HG03108 (cell line): Measurements from ENCODE around the gene ATP1A1.

Source experiments
- ATAC-seq: cut with Tn5 transposase; IDR thresholded peaks from one replicate; pipeline ENCODE4 v1.9.1; 2021; ENCODE audit warnings: moderate library complexity; ENCODE audit not compliant: unreplicated experiment

ATP1A1 gene

DNA sequence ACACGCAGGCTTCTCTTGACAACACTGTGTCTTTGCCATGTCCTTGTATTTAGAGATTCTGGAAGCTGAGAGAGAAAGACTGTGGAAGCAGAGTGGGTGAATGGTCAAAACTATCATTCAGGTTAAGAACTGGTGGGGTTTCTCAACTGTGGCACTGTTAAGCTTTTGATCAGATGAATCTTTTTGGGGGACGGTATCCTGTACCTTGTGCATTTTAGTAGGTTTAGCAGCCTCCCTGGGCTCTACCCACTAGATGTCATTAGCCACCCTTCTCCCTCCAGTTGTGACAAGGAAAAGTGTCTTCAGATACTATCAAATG is 39.4 kb downstream of the ATP1A1 start:
- no peak for ATAC-seq

DNA sequence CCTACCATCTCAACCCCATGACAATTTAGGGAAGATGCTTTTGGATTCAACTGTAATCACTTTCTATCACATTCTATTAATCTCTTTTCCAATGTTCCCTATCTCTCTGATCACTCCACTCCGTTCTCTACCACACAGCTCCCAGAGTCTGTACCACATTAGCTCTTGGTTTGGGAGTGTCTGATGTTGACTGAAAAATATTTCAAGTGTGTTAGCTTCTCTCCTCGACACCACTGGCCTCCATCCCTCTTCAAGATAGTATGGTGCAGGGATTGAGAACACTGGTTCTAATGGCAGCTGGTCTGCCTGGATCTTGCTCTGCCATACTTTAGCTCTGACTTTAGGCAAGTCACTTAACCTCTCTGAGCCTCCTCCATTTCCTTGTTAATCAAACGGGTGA is 39.9 kb downstream of the ATP1A1 start:
- ATAC-seq: no peak

DNA sequence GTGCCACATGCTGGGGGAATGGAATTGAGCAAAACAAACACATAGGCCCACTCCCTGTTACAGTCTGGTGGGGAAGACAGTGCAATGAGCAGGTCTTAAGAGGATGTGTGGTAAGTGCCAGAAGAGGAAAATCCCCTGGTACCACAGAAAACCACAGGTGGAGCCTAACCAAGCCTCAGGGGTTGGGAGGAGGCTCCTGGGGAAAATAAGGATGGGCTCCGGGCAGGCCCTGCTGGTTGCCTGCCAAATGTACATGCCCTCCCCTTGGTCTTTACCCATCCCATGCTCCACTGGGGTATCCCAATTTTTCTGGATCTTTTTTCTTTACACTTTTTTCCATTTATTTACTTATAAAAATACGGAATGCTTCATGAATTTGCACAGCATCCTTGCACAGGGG is 40.4 kb downstream of the ATP1A1 start:
- no peak for ATAC-seq

DNA sequence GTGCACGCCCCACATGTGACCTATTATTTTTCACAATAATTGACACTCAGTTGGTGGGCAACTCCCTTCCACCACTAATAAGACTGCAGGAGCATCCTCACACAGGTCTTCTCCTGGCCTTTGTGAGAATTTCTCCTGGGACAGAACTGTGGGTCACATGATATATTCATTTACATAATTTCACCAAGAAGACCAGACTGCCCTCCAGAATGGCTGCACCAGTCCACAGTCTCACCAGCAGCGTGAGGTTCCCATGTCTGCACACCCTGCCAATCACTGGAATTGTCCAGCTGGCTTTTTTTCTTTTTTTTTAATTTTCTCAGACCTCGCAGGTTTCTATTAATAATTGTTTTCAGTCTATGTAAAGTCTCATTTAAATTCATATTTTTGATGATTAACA is 41.3 kb downstream of the ATP1A1 start:
- no peak for ATAC-seq

DNA sequence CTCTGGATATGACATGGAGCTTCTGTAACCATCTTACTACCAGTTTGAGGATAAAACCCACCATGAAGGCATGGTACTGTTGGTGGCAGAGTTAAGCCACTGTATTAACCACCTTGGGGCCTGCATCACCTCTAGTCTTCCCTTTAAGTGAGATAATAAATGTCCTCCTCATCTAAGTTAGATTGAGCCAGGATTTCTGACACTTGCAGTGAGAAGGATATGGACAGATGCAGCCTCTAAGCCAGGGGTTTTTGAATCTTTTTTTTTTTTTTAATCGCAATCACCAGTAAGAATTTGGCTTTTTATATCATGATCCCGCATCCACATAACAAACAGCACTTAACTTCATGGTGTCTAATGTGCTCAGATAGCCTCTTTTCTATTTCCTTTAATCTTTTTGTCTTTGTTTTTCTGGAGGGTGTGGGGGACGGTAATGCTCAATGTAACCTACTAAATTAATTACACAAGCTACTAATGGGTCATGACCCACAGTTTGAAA is 42.2 kb downstream of the ATP1A1 start:
- no peak for ATAC-seq

DNA sequence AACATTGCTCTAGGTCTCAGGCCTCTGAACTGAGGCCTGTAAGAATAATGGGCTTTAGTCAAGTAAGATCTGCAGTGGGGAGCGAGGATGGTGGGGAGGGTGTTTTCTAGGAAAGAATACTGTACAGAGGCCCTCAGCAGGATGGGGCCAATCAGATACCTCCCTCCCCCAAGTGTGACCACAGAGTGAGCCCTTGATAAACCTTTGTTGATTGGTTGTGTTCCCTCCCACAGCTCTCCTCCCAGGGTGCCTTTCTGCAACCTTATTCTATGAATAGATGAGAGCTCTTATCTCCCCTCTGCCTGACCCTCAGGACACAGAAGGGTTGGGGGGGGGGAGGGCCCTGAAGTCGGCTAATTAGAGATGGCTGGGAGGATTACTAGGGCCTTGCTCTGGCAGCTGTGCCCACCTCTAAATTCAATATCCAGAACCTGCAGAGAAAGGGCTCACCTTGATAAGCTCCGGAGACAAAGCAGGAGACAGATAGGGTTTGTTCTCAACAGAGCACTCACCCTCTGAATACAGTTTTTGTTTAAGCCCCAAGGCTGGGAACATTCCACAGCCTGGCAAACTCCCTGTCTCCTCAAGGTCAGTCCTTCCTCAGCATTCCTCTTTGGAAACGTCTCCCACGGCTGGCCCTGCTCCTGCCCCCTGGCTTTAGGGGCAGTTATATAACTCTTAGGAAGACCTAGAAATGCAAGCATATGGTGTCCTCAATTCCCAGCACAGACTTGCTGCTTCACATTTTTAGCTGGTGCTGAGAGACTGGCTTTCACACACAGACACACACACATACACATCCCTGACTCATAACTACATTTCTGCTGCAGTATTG is 42.9 kb downstream of the ATP1A1 start:
- no peak for ATAC-seq

DNA sequence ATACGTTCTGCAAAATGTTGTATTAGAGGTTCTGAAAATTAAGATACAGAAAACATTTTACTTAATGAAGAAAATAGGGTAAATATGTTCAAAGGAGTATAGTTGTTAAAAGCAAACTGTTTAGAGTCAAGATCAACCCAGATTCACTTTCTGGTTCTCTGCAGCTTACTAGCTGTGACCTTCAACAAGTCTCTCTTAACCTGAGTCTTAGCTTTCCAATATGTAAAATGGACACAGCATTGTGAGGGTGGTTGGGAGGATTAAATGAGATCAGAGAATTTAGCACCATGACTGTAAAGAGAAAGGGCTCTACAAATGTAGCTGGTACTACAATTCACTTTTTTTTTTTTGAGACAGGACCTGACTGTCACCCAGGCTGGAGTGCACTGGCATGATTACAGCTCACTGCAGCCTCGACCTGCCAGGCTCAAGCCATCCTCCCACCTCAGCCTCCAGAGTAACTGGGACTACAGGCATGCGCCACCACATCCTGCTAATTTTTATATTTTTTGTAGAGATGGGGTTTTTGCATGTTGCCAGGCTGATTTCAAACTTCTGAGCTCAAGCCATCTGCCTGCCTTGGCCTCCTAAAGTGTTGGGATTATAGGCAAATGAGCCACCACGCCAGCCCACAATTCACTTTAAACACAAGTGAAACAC is 43.9 kb downstream of the ATP1A1 start:
- ATAC-seq: no peak

DNA sequence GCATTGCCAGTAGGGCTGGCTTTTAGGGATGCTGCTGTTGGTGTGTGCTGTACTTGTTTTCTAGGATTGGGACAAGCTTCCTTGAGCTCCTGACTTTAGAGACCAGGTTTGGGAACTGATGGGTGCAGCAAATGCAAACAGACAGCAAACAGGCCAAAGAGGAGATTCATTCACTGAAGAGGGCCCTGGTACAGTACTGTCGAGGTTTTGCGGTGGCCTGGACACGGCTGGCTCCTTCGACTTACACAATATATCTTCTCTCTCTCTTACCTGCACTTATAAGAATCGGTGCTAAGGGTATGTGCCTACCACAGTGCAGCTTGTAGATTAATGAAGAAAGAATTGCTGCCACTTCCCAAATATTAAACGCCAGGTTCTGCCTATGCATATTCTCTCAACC is 44.6 kb downstream of the ATP1A1 start:
- no peak for ATAC-seq

DNA sequence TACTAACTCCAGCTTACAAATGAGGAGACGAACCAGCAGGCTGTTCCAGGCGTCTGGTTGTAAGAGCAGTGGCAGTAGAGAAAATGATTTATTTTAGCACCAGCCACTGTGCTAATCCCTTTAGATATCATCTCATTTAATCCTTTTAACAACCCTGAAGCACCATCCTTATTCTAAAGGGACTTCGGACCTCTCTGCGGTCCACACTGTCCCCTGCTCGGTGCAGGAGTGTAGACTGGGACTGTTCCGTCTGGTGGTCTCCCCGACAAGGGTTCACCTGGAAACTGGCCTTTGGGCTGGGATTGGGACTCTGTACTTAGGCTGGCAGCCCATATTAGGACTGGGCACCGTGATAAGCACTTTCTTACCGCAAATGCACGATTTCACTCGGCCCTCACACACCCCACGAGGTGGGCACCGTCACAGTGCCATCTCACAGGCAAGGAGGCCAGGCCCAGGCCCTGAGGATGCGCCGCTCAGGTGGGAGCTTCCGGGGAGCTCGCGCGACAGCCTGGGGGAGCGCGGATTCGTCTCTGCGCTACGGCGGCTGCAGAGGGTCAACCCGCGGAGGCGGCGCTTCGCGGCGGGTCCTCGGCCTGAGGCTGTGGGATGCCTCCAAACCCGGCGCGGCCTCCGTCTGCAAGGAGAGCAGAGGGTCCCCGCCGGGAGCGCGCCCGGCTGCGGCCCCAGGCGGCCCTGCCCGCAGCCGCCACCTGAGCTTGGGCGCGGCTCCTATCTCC is 45.2 kb downstream of the ATP1A1 start:
- peak; percentile 79 for ATAC-seq

DNA sequence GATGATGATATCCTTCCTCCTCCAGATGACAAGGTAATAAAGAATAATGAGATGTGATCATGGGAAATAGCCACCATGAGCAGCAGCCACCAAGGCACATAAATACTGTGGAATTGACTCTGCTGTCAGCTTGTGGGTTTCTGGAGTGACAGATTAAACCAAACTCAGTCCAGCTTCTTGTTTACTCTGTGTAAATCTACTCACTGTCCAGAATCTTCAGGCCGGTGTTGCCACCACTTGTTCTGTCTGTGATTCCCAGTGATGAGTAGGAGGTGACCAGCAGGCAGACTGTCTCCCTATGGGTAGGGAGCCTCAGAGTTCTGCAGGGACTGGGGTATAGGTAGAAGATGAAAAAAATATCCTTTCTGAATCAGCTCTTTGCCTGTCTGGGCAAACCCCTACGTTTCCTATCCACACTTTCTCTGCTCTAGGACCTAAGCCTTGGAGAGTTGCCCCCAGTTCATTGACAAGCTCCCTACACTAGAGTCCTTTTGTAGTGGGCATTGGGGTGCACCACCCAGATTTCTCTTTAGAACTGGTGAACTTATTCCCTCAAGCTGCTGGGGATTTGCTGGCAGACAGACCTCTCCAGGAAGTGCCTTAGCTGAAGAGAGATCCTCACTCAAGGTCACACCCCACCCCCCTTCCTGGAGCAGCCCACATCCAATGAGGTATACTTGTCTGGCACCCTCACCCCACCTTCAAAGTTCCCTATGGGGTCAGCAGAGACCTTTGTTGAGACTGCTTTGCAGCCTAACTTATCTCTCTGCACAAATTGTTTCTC is 47.6 kb downstream of the ATP1A1 start:
- ATAC-seq: no peak

DNA sequence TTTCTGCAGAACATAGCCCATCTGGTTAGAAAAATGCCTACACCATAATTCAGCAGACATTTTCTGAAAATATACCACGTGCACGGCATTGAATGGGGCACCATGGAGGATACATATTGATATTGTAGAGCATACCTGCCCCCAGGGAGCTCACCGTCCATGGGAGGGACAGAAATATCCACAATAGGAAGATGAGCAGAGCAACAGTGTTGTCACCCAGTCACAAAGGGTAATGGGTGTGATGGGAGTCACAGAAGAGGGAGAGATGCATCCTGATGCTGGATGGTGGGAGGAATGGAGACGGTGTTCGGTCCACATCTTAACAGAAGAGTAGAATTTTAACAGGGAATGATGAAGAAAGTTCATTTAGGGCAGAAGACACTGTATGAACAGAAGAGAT is 51.4 kb downstream of the ATP1A1 start:
- ATAC-seq: no peak

DNA sequence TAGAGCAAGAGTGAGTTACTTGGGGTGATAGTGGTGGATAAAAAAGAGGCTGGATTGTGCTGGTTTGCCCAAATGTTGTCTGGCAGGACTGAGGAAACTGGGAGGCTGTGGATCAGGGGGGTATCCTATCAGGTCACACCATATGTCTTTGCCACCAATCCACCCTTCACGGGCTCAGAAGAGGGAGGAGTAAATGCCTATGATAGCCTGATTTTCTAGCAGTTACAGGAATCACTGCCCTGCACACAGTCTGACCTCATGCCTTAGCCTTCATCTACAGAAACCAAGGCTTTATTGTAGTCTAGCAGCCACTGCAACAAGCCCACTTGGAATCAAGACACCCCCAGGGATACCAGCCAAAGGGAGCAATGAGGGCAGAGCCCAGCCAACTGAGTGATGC is 51.8 kb downstream of the ATP1A1 start:
- no peak for ATAC-seq

DNA sequence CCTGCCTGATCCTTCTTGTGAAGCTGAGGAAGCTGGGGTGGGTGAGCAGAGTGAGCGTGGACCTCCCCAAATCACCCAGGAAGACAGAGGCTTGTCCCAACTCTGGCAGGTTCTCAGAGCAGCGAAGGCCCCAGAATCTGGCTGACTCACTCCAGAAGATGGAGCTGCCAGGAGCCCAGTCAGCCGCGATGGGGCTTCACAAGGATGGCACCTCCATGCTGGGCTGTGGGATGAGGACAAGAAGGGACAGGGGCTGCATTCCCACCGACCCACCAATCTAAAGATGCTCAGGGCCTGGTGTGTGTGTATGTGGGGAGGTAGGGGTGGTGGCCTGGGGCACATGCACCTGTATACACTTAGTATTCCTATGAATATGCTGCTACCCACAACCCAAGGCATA is 52.9 kb downstream of the ATP1A1 start:
- no peak for ATAC-seq

DNA sequence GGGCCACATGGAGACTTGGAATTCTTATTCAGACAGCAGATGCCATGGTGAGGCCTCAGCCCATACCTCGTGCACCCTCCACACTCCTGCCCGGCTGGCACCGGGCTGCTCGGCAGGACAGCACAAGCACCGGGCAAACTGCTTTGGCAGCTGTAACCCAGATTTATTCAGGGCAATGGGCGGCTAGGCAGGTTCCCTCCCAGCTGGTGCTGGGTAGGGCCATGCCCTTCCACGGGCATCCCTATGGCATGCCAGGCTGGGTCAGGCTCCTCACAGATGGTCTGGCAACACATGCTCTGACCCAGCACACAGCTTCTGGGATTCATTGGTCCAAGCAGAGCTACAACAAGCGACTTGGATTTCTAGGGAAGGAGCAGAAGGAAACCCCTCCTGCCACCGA is 53.4 kb downstream of the ATP1A1 start:
- no peak for ATAC-seq

DNA sequence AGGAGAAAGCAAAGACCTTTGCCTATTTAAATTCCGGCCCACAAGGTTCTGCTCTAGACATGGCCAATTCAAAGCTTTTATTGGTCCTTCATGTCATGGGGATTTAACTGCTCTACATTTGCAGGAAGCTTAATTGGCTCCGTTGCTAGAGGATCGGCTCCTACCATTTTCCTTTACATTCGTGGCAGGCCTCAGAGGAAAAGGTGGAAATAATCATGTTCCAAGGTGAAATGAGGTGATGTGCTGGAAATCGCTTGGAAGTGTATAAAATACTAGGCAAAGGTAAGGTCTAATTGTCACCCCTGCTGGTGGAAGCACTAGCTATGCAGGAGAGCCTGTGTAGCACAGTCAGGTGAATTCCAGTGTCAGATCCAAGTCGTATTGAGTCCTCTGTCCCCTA is 55.5 kb downstream of the ATP1A1 start:
- ATAC-seq: no peak

DNA sequence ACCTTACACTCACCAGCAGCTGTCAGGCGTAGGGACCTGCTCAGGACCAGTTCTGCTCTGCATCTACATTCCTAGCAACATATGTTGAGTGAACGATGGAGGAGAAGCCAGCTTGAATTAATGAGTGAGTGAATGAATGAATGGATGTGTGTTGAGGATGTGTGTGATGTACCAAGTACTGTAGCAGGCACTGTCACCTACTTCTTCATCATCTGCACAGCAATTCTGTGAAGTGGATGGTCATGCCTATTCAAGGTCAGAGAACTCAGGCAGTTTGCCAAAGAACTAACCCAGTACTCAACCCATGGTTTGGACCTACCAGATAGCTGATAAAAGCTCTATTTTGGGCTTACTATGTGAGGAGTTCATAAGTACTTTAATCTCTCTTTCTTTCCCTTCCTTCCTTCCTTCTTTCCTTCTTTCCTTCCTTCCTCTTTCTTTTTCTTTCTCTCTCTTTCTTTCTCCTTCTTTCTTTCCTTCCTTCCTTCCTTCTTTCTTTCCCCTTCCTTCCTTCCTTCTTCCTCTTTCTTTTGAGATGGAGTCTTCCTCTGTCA is 56.9 kb downstream of the ATP1A1 start:
- no peak for ATAC-seq

DNA sequence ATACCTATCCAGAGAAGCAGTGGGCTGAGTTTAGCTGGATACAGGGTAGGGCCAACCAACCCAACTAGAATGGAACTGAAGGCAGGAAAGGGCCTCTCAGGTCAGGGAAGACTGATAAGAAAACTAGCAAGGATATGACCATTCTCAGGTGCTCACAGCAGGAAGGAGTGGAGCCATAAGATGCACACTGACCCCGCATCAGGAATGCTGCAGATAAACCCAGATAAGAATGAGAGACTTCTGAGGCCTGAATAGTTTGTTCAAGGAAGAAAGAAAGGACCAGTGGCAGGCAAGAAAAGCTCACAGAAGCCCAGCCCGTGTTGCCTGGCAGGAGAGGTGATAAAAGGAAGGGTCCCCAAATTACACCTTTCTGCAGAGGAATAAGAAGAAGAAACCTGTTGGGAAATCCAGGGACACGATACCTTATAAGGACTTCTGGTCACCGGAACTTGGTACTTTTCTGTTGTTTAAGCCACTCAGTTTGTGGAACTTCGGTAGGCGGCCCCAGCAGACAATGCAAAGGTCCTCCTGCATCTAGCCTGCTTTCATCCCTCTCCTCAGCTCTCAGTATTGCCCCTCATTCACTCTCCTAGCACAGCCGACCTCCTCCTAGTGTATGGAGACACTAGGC is 58.9 kb downstream of the ATP1A1 start:
- ATAC-seq: no peak

DNA sequence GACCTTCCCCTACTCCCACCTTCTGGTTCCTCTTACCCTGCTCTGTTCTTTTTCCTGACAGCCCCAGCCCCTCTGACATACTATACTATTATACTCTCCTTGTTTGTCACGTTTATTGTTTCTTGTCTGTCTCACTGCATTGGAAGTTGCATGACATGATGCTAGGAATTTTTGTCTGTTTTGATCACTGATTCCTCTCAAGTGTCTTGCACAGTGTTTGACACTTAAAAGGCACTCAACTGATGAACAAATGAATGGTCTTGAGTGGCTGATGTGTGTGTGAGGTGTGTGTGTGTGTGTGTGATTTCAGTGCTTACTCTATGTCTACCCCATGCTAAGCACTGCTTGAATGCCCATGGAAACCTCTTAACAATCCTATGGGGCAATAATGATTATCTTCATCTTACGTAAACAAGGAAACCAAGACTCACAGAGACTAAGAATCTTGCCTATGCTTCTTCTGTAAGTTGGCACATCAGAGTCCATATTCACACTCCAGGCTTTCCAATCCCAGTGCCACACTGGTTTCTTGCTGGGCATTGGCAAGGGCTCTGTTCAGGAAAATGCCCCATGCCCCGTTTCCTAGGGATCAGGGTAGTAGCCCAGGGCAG is 59.7 kb downstream of the ATP1A1 start:
- no peak for ATAC-seq

DNA sequence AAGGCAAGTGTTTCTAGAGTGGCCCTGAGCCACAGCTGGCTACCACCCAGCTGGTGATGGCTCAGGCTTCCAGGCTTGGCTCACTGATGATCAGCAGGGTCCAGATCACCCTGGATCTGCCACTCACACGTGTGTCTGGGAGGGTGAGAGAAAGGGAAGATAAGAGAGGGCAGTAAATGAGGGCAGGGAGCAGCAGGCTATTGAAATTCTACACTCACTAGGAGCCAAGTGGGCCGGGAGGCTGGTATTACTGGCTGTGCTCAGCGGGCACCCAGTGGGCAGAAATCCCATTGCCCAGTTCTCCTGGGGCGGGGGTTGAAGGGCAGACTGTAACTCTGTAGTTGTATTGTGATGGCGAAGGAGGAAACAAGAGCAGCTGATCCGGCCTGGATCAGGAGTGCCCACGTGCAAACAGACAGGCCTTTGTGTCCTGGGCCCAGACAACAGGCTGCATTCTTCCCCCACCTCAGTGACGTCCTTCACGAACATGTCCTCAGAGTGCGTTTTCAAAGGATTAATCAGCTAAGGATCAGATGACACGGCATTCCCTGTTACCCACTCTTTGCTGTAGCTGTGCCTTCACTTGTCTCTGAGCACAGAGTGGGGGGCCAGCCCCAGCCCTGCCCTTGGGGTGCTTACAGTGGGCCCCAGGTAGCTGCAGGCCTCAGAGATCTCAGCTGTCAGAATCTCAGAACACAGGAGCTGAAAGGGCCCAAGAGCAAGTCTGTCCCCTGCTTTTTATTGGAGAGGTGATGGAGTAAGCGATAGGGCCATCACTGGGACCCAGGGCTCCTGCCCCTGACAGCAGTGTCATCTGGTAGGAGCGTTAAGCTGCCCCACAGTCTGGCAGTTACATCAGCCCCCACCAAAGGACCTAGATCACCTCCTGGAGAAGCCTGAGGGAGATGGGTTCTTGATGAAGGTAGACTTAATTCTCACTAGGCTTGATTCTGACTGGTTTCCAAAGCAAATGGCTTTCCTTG is 60.5 kb downstream of the ATP1A1 start:
- no peak for ATAC-seq
